Fibroblast of lung (primary cell): ENCODE measurements around the gene OR10A3. TPM values are rescaled to one million over a fixed set of nuclear protein-coding genes. Genes with fewer than 3 reads are reported as not detected.

ENCODE experiments used
- DNase-seq, 2 donors: peaks; one replicate each; pipeline versions ENCODE4 v3.0.0 to v3.0.0-alpha.2; 2010; ENCODE audit warnings: low read depth in 2 of 2
- H2AFZ ChIP-seq: 2 replicates; pipeline ENCODE4 v1.5.1; 2012; ENCODE audit warnings: low read length, control low read depth, inconsistent platforms
- H3K27ac ChIP-seq: 2 replicates; pipeline ENCODE4 v1.5.1; 2011; ENCODE audit warnings: low read length, control low read depth; ENCODE audit not compliant: insufficient read depth
- H3K27me3 ChIP-seq: 2 replicates; pipeline ENCODE4 v1.5.1; 2011; ENCODE audit warnings: mild to moderate bottlenecking, low read length; ENCODE audit not compliant: control insufficient read depth, insufficient read depth
- H3K36me3 ChIP-seq: 2 replicates; pipeline ENCODE4 v1.5.1; 2011; ENCODE audit warnings: low read length; ENCODE audit not compliant: control insufficient read depth, insufficient read depth
- H3K4me1 ChIP-seq: 2 replicates; pipeline ENCODE4 v1.5.1; 2011; ENCODE audit warnings: low read length; ENCODE audit not compliant: control insufficient read depth, insufficient read depth; ENCODE audit errors: extremely low read depth
- H3K4me2 ChIP-seq: 2 replicates; pipeline ENCODE4 v1.5.1; 2011; ENCODE audit warnings: low read length, control low read depth; ENCODE audit not compliant: insufficient read depth; ENCODE audit errors: extremely low read depth
- H3K4me3 ChIP-seq, 4 experiments: fragments of 200-600 bp in 1 of 4; sonication (generic) in 1 of 4; replicated peaks in 1 of 4; 2 replicates each; pipeline ENCODE4 v1.5.1; 2011 to 2016; ENCODE audit warnings: low read length in 4 of 4, low read depth in 3 of 4, mild to moderate bottlenecking in 3 of 4, control low read depth in 2 of 4, inconsistent platforms in 1 of 4, mixed read lengths in 1 of 4; ENCODE audit not compliant: insufficient read depth in 1 of 4; ENCODE audit errors: control extremely low read depth in 1 of 4
- H3K79me2 ChIP-seq: 2 replicates; pipeline ENCODE4 v1.5.1; 2012; ENCODE audit warnings: mild to moderate bottlenecking, low read length, inconsistent platforms; ENCODE audit not compliant: control insufficient read depth, insufficient read depth
- H3K9ac ChIP-seq: 2 replicates; pipeline ENCODE4 v1.5.1; 2011; ENCODE audit warnings: mild to moderate bottlenecking, low read length, control low read depth; ENCODE audit not compliant: insufficient read depth
- H3K9me3 ChIP-seq: 2 replicates; pipeline ENCODE4 v1.5.1; 2012; ENCODE audit warnings: low read depth, low read length; ENCODE audit not compliant: control insufficient read depth, insufficient read depth
- H4K20me1 ChIP-seq: 2 replicates; pipeline ENCODE4 v1.5.1; 2011; ENCODE audit warnings: low read length; ENCODE audit not compliant: control insufficient read depth, insufficient read depth; ENCODE audit errors: extremely low read depth
- EZH2 ChIP-seq: IDR thresholded peaks from 2 replicates; pipeline ENCODE4 v1.5.1; 2012; ENCODE audit warnings: low read length, control low read depth, mild to moderate bottlenecking; ENCODE audit errors: missing control alignments
- polyA plus RNA-seq, 2 donors: library from polyadenylated mRNA; depleted of rRNA in 1 of 2; stranded (reverse) in 1 of 2; unstranded in 1 of 2; fragments of >200 nt; gene quantifications; 2 replicates each; pipeline ENCODE4 v1.2.1, GENCODE V29; 2011 to 2012; ENCODE audit warnings: missing spikeins in 1 of 2
- total RNA-seq: library from RNA; depleted of rRNA; stranded (reverse); fragments of >200 nt; gene quantifications from 2 replicates; pipeline ENCODE4 v1.2.1, GENCODE V29; 2014
- TF ChIP-seq, protein P1 (sequence below), 2 donors: IDR thresholded peaks in 1 of 2; conservative IDR thresholded peaks in 1 of 2; 1 replicate in 1 of 2; 2 replicates in 1 of 2; pipeline ENCODE4 v1.5.1; 2011 to 2012; ENCODE audit warnings: low read length in 2 of 2, control low read depth in 1 of 2, inconsistent platforms in 1 of 2, low read depth in 1 of 2, mild to moderate bottlenecking in 1 of 2

The OR10A3 gene
- total and polyA plus RNA-seq, 2 donors (not counting 1 experiment from before 2014, with no cell fraction given) = 0.07 to 0.17 TPM

DNA sequence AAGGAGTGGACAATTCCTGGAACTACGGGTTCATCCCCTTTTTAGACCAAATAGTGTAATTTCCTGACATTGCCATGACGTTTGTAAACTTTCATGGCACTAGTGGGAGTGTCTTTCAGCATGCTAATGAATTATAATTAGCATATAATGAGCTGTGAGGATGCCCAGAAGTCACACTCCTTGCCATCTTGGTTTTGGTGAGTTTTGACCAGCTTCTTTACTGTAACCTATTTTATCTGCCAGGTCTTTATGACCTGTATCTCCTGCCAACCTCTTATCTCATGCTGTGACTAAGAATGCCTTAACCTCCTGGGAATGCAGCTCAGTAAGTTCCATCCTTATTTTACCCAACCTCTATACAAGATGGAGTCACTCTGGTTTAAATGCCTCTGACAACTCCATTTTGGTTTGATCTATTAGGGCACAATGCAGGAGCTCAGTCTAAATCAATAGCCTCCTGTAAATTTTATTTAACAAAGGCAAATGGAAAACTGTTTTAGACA is 31.2 kb downstream of the OR10A3 start:
- no peaks in the 10 kb centered on the region for H3K79me2 ChIP-seq
- H4K20me1 ChIP-seq = no peaks in the 10 kb centered on the region
- H3K4me3 ChIP-seq = no peak overlapping the region
- no peak overlapping the region for H2AFZ ChIP-seq
- TF ChIP-seq EZH2 = no peak
- TF ChIP-seq, protein P1, sequence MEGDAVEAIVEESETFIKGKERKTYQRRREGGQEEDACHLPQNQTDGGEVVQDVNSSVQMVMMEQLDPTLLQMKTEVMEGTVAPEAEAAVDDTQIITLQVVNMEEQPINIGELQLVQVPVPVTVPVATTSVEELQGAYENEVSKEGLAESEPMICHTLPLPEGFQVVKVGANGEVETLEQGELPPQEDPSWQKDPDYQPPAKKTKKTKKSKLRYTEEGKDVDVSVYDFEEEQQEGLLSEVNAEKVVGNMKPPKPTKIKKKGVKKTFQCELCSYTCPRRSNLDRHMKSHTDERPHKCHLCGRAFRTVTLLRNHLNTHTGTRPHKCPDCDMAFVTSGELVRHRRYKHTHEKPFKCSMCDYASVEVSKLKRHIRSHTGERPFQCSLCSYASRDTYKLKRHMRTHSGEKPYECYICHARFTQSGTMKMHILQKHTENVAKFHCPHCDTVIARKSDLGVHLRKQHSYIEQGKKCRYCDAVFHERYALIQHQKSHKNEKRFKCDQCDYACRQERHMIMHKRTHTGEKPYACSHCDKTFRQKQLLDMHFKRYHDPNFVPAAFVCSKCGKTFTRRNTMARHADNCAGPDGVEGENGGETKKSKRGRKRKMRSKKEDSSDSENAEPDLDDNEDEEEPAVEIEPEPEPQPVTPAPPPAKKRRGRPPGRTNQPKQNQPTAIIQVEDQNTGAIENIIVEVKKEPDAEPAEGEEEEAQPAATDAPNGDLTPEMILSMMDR (conservative IDR thresholded peaks at IDR 0.05 in 1 of 2, IDR thresholded peaks at IDR 0.05 in 1 of 2; ENCODE audit: low read depth in 1 of 2, low read length in 2 of 2) = no peak
- no peak overlapping the region for H3K4me2 ChIP-seq
- no peak overlapping the region for H3K9ac ChIP-seq
- H3K9me3 ChIP-seq = no peaks in the 10 kb centered on the region
- no peak overlapping the region for H3K27ac ChIP-seq
- H3K4me1 ChIP-seq = peaks cover 3% of the 10 kb centered on the region
- H3K36me3 ChIP-seq = no peaks in the 10 kb centered on the region
- DNase-seq = peak in 1 of 2 donors; percentile 25
- H3K27me3 ChIP-seq = no peaks in the 10 kb centered on the region

DNA sequence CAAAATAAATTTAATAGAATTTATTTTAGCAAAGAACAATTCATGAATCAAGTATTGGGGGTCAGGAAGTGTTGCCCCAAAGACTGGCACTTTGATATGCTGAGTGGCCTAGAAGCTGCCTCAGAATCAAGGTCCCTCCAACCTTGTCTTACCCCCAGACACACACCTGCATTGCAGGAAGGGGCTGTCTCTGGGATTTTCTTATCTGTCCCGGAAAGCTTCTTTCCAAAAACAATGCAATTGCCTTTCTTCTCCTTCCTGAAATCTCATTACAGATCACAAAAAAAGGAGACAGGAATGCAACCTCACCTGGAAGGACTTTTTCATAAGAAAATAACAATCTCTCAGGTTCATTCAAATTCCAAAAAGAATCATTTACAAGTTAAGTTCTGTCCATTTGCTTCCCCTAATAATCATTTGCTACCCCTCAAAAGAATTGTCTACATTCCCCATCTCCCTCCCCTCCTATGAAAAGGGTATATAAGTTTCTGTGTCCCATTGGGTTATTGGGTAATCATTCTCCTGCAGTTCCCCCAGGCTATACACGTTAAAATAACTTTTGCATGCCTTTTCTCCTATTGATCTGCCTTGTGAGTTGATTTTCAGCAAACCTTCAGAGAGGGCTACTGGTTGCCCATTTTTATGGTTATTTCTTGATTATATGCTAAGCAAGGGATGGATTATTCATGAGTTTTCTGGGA is 31.8 kb downstream of the OR10A3 start:
- Histone ChIP-seq H3K4me3 (no peak overlapping the region), H3K9ac (no peak overlapping the region), H3K36me3 (no peaks in the 10 kb centered on the region), H3K9me3 (no peaks in the 10 kb centered on the region), H3K79me2 (no peaks in the 10 kb centered on the region), H3K27me3 (no peaks in the 10 kb centered on the region), H4K20me1 (no peaks in the 10 kb centered on the region), H3K4me1 (peaks cover 3% of the 10 kb centered on the region), H2AFZ (no peak overlapping the region), H3K27ac (no peak overlapping the region), H3K4me2 (no peak overlapping the region)
- DNase-seq = no peak
- no peak for TF ChIP-seq EZH2
- TF ChIP-seq, protein P1 (conservative IDR thresholded peaks at IDR 0.05 in 1 of 2, IDR thresholded peaks at IDR 0.05 in 1 of 2; ENCODE audit: low read depth in 1 of 2, low read length in 2 of 2) = no peak

DNA sequence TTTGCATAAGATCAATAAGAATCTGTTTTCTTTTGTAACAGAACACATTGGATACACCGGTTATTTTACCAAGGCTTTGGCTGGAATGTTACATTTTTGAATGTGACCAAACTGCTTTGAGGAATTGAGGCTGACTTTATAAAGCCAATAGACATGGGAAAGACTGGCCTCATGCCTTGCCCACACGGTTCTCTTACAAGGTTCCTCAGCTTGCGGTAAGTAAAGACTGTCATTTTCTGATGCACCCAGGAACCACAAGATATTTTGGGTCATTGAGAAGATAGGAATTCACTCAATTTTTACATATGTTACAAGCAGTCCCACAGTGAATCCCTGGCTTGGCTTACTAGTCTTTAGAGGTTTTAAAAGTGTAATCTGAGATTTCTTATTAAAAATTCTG is 34.4 kb downstream of the OR10A3 start:
- peak overlapping the region; percentile 12 for H2AFZ ChIP-seq
- TF ChIP-seq EZH2 = no peak
- TF ChIP-seq, protein P1 (conservative IDR thresholded peaks at IDR 0.05 in 1 of 2, IDR thresholded peaks at IDR 0.05 in 1 of 2; ENCODE audit: low read depth in 1 of 2, low read length in 2 of 2) = no peak
- H3K79me2 ChIP-seq = no peaks in the 10 kb centered on the region
- no peak overlapping the region for H3K27ac ChIP-seq
- no peaks in the 10 kb centered on the region for H4K20me1 ChIP-seq
- no peaks in the 10 kb centered on the region for H3K27me3 ChIP-seq
- H3K4me2 ChIP-seq = no peak overlapping the region
- no peaks in the 10 kb centered on the region for H3K9me3 ChIP-seq
- peak in 1 of 2 donors; percentile 64 for DNase-seq
- H3K36me3 ChIP-seq = no peaks in the 10 kb centered on the region
- no peak overlapping the region for H3K4me3 ChIP-seq
- peaks cover 3% of the 10 kb centered on the region for H3K4me1 ChIP-seq
- no peak overlapping the region for H3K9ac ChIP-seq
